Right renal cortex interstitium (tissue), 3 donors: ENCODE measurements around the gene ZNF670. TPM values are rescaled to one million over a fixed set of nuclear protein-coding genes. Genes with fewer than 3 reads are reported as not detected.
"Not testable (repeated sequence)": the region's sequence is repeated elsewhere in the genome, so short reads cannot be mapped to it uniquely, and the experiment has no call there.

Experiments used
- DNase-seq, 3 donors: peaks; one replicate each; pipeline ENCODE4 v3.0.0-alpha.2; 2013; ENCODE audit warnings: low read depth in 3 of 3, low spot score in 2 of 3
- polyA plus RNA-seq, 3 donors: library from polyadenylated mRNA; unstranded; fragments of 120-200 nt; gene quantifications; one replicate each; pipeline ENCODE4 v1.2.1, GENCODE V29; 2013; ENCODE audit not compliant: insufficient read length in 3 of 3

ZNF670 gene
- polyA plus RNA-seq: 1 to 10 TPM; 8.6 to 9.5 (median 8.7) TPM

DNA sequence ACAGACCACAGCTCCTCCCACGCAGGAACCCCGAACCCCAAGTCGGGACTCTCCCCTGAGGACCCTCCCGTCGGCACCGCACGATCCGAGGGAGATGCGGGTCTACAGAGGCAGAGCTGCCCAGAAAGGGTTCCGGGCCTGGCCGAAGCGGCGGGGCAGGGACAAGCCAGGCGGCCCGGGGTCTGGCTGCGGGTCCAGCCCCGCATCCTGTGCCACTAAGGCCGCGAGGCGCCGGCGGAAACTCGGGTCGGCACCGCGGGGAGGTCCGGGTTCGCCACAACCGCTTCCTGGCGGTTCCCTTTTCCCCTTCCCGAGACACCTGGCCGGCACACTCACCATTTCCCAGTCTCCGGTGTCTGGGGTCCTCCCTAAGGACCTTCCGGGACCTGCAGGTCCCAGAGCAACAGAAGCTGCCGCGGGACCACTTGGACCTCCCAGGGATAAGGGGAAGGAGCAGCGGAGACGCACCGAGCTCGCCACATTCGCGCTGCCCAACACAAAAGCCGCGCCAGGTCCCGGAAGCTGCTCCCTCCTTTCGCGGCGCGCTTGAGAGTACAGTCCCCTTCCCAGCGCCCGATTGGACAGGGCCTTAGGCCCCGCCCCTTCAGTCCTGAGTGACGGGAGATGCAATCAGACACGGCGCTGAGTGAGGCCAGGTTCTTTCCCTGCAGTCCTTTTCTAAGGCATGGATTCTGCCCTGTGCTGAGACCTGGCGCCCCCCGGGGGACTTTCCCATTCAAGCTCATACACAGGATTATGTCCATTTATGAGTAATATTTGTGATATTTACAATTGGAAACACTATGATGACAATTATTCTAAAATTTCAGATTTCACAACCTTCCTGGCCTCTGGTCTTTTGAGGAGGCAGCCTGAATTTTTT lies at the start of gene ZNF670:
ZNF670 (minus strand) TSS at position 554 of the 883 bp plus-strand sequence; CDS start at position 339, 215 bp downstream.
- DNase-seq: peak; percentile 75 to 95 (median 87)

GRCh38 chr1:247127519-247128282 lies 49.1 kb upstream of the ZNF670 start:
- DNase-seq: not testable (repeated sequence)

DNA sequence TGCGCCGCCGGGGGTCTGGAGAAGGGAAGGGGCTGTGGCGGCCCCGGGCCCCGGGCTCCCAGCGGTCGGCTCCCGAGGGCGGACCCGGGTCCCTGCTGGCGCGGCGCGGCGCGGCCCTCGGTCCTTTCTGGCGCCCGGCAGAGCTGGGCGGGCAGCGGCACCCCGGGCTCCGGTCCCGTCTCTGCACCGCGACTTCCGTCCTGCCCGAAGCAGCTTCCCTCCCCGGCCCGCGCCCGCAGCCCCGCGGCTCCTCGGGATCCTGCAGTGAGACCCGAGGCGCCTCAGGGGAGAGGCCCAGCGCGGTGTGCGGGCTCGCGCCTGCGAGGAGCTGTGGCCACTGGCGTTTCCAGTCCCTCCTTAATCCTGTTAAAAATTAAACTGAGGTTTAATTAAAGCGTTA lies 48.0 kb upstream of the ZNF670 start:
- DNase-seq: not testable (repeated sequence)

DNA sequence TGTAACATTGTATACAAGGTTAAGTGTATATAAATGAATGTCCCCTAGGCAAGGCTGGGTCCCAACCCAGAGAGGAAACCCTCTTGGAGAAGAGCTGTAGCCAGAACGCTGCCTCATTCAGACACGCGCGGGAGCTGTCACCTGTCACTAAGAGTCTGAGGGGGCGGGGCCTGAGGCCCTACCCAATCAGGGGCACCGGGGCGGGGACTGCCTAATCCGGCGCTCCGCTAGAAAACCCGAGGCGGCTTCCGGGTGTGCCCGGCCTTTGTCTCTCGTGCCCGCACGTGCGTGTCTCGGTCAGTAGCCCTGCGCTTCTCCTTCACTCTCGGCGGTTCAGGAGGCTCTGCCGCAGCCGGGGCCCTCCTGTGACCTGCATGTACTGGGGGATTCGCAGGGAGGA lies 47.6 kb upstream of the ZNF670 start:
- DNase-seq: not testable (repeated sequence)

GRCh38 chr1:247121382-247121781 lies 42.8 kb upstream of the ZNF670 start:
- no peak for DNase-seq

DNA sequence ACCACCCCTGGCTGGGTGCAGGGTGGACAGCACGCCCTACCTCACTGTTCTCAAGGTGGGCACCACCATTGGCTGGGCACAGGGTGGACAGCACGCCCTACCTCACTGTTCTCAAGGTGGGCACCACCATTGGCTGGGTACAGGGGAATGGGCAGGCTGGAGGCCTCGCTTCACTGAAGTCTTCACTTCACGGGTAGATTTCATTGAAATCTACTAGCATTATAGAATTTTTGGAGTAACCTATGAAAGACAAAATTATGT lies 41.7 kb upstream of the ZNF670 start:
- DNase-seq: not testable (repeated sequence)

DNA sequence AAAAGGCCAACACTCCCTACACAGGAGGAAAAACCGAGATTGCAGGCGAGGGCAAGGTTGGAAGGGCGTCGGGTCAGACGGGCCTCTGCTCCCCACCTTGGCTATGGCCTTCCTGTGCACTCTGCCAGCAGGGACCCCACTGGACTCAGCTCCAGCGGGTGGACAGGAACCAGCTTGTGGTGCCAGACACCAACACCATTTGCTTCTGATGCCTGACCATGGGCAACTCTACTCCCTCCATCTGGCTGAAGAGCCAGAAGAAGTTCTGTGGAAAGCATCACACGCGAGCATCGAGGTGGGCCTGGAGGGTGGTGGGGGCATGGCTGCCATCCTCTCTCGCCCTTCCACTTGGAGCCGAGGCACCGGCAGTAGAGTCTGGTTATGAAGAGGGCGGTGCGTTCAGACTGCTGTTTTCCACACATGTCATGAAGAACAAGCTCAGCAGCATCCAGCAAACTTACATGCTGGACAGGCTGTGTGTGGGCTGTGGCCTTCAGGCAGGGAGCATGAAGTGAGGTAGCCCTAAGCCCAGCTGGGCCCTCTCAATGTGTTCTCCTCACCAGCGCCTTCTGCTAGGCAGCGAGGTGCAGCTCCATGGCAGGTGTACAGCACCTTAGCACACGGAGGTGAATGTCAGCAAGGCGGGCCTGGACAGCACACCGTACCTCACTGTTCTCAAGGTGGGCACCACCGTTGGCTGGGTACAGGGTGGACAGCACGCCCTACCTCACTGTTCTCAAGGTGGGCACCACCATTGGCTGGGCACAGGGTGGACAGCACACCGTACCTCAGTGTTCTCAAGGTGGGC lies 41.2 kb upstream of the ZNF670 start:
- DNase-seq: no peak

- no peak for DNase-seq
Observed at GRCh38 chr1:247118946-247119446, 40.4 kb upstream of the ZNF670 start.

GRCh38 chr1:247115545-247115944 lies 36.9 kb upstream of the ZNF670 start:
- no peak for DNase-seq

- DNase-seq: no peak
Observed at GRCh38 chr1:247115141-247115510, 36.5 kb upstream of the ZNF670 start.

DNA sequence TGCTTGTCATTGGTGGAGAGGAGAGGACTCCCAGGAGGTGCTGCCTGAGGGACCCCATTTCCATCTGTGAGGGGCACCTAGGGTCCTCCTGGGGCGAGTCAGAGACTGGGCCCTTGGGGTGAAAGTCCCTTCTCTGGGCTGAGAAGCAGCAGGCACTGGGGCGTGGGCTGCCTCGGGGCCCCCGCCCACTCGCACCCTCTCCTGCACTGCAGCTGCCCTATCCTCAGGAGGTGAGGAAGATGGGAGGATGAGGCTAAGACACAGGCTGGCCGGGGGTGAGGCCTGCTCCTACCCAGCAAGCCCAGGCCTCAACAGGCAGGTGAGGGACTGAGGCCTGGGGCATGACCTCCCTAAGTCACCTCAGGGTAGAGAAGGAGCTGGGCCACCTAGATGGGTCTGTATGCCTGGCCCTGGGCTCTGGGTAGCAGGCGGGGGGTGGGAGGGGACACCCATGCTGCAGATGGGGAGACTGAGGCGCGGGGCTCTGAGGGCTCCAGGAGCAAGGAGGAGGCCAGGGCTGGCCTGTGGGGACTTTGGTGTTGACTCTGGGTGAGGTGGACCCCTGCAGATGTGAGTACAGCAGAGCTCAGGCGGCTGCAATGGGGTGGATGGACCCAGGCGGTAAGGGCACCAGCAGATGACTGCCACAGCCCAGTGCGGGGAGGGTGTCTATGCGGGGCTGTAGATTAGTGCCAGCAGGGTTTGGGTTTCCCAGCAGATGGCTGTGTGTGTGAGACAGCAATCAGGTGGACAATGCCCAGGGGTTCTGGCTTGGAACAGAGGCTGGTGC lies 35.9 kb upstream of the ZNF670 start:
- DNase-seq: no peak

- no peak for DNase-seq
Observed at GRCh38 chr1:247113733-247114271, 35.2 kb upstream of the ZNF670 start.

- DNase-seq: no peak
Observed at GRCh38 chr1:247113094-247113497, 34.5 kb upstream of the ZNF670 start.

GRCh38 chr1:247112479-247112781 lies 33.8 kb upstream of the ZNF670 start:
- no peak for DNase-seq

DNA sequence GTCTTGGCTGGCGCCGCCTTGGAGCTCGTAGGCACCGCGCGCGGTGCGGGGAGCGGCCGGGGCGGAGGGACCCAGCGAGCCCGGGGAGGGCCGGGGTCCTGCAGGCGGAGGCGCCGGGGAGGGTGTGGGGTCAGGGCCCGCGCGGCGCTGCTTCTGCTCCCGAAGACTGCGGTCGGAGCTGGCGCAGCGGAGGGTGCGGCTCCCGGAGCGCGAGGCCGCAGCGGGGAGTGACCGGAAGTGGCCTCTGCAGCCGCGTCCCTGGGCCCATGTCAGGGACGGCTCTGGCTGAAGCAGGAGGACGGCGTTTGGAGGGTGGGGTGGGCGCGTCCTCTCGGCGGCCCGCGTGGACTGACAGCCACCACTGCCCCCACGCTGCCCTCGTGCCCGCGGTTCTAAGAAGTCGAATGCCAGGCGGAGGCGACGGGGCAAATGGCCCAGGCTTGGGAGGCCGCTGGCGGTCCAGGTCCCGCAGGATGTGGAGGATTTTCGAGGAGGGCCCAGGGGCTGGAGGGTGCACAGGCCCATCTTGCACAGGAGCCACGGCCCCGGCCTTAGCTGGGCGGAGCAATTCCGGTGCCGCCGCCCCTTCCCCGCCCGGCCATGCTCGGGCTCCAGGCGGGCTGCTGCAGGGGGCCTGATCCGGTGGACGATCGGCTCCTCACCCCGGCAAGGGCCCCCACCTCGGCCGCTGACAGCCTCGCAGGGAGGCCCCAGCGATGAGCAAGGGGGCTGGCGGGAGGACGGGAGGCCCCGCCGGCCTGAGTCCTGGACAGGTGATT lies 33.3 kb upstream of the ZNF670 start:
- peak in 2 of 3 donors; percentile 19 to 41 for DNase-seq

DNA sequence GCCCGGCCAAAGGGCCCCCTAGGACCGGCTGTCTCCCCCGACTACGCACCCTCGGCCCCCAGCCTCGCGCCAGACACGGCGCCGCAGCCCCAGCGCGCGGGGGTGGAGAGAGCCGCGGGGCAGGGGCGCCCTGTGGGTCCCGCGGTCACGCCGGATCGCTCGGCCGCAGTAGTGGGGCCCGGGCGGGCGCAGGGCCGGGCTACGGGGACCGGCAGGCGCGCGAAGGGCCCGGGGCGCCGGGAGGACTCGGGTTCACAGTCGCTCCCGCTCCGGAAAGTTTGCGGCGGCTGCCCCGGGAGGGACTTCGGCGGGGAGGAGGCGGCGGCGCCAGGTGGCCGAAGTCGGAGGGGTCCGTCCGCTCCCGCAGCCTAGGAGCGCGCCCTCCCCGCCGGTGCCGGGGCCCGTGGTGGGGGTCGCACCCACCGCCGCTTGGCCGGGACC lies 32.7 kb upstream of the ZNF670 start:
- no peak for DNase-seq

GRCh38 chr1:247110627-247111258 lies 32.1 kb upstream of the ZNF670 start:
- peak in 1 of 3 donors; percentile 36 for DNase-seq

- no peak for DNase-seq
Observed at GRCh38 chr1:247107694-247108093, 29.1 kb upstream of the ZNF670 start.

DNA sequence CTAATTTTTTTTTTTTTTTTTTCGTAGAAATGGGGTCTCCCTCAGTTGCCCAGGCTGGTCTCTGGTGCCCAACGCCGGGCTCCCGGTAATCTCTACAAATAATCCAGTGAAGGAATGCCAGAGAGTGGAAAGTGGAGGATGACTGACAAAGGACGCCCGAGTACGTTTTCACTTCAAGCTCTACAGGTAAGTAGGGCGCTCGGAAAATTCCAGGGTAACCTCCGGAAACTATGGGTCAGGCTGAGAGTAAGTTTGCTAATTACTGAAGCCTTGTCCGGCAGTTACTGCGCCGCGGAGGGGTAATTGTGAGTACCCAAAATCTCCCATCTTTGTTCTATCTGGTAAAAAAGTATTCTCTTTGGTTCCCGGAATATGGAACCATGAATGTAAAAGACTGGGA lies 27.4 kb upstream of the ZNF670 start:
- DNase-seq: no peak
